T-helper 1 cell (primary cell): ENCODE data around the gene CPT1B.
A peak's percentile ranks its signal among the peaks of the same experiment; 100 is the strongest.
"Not testable (repeated sequence)": the region's sequence is repeated elsewhere in the genome, so short reads cannot be mapped to it uniquely, and the experiment has no call there.

Experiments
- DNase-seq, 5 donors: peaks; one replicate each; pipeline ENCODE4 v3.0.0-alpha.2; 2012 to 2020
- total RNA-seq, 4 donors: gene quantifications; one replicate each; lab custom pipeline; 2026; lab: John Stamatoyannopoulos, UW

CPT1B gene
- total RNA-seq = 1.2 to 3.6 (median 2.4) reads per million in 4 donors

GRCh38 chr22:50577987-50578775, at the start of gene CPT1B:
Gene CPT1B (minus strand): TSS chr22:50578427. CDS start chr22:50577915, 512 bp downstream.
- no peak for DNase-seq

DNA sequence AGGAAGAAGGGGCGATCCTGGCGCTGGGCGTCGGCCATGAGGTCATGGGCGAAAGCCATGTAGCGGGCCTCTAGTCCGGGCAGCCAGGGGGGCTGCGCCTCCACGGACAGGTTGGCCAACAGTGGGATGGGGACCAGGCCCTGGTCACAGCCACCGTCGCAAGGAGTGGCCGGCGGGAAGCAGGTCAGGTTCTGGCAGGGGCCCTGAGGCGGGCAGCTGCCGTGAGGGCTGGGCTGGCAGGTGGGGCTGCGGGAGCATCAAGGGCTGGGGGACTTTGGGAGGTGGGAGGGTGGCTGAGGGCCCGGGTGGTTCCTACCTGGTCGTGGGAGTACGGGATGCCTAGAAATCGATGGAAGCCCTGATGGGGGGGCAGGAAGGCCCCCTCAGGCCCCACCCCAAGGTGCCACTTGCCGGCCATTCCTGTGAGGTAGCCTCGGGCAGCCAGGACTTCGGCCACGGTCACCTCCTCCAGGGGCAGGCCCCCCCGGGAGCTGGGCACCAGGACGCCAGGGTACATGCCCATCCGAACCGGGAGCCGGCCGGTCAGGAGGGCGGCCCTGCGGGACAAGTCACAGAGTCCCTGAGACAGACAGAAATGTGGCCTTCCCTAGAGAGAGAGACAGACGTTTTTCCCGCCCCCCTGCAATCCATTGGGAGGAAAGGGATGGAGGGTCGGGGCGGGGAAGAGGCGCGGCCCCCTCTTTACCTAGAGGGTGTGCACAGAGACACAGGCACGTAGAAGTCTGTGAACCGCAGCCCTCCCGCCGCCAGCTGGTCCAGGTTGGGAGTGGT, 48.8 kb upstream of the CPT1B start:
- DNase-seq = no peak

DNA sequence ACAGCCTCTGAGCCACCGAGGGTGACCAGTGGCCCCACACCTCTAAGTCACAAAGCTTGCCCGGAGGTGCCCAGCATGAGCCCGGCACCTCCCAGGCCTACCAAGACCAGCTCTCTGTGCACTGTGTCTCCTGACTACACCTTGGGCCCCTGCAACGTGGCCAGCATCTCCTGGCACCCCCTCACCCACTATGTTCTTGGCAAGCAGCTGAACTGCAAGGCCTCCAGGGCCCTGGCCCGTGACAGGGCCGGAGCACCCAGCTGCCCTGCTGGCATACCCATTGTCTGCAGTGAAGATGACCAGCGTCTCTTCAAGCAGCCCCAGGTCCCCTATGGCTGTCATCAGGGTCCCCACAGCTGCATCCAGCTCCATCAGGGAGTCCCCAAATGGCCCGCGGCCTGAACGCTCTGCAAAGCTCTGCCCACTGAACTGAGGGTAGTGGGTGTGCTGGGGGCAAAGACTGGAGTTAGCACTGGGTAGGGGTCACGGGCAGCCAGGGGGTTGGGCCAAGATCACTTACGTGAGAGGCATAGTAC, 48.2 kb upstream of the CPT1B start:
- DNase-seq = no peak

DNA sequence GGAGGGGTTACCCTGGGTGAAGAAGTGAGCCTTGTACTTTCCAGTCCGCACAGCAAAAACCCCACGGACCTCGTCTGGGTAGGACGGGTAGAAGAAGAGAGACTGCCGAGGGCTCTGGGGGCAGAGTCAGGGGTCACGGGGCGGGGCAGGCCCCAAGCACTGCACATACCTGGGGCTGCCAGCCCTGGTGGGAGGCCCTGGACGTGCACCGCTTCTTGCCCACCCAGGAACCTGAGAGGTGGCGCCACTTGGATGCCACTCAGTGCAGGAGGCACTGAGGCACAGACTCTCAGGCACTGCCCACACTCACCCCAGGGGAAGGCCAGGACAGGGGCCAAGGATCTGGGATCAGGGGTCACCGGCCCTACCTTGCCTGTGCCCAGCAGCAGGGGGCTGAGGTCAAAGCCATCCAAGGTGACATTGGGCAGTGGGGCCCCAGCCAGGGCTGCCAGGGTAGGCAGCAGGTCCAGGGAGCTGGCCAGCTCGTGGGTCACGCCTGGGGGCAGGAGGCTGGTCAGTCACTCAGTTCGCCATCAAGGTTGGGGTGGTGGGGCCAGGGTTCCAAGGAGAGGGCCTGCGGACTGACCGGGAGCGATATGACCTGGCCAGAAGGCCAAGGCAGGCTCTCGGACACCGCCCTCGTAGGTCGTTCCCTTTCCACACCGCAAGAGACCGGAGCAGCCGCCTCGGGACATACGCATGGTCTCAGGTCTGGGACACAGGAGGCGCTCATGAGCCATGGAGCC, 47.5 kb upstream of the CPT1B start:
- no peak for DNase-seq

- no peak for DNase-seq
These were observed 46.9 kb upstream of the CPT1B start for GRCh38 chr22:50625131-50625567.

DNA sequence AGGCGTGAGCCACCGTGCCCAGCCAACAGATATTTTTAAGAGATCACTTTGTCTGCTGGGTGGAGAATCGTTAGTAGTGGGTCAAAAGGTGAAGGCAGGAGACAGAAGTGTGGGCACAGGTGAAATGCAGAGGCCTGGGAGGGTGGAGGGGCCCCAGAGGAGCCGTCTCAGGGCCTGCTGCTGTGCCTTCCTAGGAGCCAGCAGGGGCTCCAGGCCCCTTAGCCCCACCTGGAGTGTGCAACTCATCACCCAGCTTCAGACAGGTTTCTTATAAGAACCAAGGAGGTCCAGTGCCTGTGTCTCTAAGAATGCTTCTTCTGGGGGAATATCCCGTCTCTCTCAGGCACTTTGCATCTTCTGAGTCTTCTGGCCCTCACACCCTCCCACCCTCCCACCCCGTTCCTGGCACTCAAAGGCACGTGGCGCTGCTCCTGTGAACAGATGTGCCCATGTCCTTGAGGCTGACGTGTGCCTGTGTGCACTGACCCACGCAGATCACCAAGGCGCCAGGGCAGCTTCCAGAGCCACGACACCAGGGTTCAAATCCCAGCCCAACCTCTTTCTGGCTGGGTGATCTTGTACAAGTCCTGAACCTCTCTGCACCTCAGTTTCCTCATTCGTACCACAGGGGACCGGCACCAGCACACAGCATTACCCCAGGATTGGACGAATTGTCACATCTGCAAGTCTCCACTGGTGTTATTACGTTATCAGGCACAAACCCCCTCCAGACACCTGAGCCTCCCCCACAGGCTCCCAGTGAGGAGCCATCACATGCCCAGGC, 46.3 kb upstream of the CPT1B start:
- no peak for DNase-seq

DNA sequence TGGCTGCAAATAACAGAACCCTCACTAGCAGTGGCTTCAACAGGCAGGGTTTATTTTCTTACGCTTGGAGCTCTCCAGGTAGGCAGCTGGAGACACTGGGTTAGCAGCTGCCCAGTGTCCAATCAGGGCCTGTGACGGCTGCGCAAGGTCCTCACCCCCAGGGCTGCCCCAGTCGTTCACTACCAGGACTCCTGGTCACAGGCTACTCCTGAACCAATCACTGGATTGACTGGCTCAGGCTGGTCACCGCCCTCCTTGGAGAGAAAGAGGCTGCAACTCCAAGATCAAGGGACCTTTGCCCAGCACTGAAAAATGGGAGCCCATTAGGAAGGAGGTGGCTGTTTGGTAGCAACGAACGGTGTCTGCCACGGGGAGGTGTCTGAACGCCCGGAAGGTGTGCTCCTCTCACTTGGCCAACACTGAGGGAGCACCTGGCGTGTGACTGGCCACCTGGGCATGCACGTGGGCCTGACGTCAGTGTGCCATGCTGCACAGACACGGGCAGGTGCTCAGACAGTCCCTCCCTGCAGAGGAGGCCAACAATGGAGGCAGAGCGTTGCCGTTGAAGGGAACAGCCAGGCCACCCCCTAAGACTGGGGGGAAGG, 44.6 kb upstream of the CPT1B start:
- DNase-seq = no peak

- DNase-seq = peak in 1 of 5 donors; percentile 41
These were observed 43.9 kb upstream of the CPT1B start for GRCh38 chr22:50621948-50622722.

- peak in 3 of 5 donors; percentile 17 to 88 (median 27) for DNase-seq
These were observed 43.2 kb upstream of the CPT1B start for GRCh38 chr22:50621356-50621880.

GRCh38 chr22:50620593-50621355, 42.5 kb upstream of the CPT1B start:
- DNase-seq = peak; percentile 77 to 90 (median 86)

DNA sequence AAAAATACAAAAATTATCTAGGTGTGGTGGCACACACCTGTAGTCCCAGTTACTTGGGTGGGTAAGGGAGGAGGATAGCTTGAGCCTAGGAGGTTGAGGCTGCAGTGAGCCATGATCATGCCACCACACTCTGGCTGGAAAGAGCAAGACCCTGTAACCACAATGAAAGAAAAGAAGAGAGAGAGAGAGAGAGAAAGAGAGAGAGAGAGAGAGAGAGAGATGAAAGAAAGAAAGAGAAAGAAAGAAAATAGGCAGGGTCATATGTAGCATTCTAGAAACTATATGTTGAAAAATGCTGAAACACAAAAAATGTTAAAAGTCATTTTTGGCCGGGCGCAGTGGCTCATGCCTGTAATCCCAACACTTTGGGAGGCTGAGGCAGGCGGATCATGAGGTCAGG, 36.1 kb upstream of the CPT1B start:
- DNase-seq = not testable (repeated sequence)

DNA sequence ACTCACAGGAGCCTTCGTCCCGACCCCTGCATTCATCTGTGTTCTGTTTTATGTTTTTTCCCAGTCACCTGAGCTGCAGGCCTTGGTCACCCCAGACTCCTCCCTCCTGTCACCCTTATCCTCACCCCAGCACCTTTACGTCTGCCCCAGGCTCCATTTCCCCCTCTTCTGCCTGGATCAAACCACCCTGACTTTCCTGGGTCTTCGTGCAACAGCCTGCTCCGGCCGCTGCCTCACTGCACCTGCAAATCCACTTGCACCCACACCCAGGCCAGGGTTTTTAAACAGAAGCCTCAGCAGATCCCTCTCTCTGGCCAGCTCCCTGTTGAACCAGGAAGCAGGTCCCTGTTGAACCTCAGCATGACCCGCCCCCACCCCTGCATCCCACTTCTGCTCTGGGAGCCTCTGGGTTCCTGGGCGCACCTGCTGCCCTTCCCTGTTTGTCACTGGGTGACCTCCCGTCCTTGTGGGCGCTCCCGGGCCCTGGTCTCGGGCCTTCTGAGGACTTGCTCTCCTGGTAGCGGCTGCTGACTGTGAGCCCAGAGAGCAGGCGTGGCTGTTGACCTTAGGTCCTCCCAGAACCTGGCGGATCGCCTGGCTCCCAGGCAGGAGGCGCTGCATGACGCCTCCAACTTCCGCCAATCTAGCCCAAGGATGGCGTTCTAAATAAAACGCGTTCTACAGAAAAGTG, 35.2 kb upstream of the CPT1B start:
- DNase-seq = no peak

- DNase-seq = no peak
These were observed 34.4 kb upstream of the CPT1B start for GRCh38 chr22:50612528-50613221.

DNA sequence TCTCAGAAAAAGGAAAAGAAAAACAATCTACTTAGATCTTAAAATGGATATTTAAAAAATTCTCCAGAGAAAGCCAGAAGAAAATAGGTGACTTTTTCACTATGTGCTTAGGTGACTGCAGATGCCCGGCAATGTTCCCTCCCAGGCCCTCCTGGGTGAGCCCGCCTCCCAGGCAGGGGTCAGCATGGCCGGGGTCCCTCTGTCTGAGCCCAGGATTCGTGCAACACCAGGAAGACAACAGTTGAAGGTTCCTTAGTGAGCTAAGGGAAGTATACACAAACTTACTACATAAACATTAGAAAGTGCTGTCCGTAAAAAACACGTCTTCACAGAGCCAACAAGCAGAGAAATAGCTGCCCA, 33.9 kb upstream of the CPT1B start:
- no peak for DNase-seq

DNA sequence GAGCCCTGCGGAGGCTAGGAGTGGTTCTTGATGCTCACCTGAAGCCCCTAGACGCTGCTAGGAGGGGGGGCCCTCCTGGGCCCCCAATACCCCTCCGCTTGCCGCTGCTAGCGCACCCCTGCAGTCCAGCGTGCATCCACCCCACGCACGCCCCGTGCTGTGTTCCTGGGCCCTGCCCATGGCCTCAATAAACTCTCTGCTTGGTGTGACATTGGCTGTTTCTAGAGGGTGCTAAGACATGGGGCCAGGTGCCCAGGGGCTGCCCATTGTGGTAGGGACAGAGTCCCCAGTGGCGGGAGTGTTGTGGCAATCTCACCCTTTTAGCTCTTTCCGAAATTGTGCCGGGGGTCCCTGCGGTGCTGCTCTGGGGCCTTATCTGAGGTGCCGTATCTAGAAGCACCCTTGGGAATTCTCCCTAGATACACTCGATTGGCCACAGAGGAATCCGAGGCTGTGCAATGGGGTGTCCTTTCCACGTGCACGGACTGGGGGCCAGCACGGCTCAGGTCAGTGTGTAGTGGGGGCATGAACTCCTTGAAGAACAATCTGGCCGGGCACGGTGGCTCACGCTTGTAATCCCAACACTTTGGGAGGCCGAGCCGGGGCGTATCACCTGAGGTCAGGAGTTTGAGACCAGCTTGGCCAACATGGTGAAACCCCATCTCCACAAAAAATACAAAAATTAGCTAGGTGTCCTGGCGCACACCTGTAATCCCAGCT, 33.3 kb upstream of the CPT1B start:
- no peak for DNase-seq

GRCh38 chr22:50610581-50610980, 32.4 kb upstream of the CPT1B start:
- no peak for DNase-seq

DNA sequence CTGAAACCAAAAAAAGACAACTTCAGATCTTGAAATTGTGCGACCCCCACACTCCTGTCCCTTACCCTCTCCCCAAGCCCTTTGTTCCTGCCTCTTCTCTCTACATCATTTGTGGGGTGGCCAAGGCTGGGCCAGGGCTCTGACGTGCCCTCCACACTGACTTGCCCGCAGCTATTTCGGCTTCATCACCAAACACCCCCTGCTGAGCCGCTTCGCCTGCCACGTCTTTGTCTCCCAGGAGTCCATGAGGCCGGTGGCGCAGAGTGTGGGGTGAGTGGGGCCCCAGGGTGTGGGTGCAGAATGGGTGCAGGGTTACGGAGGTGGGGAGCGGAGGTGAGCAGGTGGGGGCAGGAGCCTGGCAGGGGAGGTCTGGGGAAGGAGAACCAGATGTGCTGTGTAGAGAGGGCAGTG, 31.8 kb upstream of the CPT1B start:
- no peak for DNase-seq

DNA sequence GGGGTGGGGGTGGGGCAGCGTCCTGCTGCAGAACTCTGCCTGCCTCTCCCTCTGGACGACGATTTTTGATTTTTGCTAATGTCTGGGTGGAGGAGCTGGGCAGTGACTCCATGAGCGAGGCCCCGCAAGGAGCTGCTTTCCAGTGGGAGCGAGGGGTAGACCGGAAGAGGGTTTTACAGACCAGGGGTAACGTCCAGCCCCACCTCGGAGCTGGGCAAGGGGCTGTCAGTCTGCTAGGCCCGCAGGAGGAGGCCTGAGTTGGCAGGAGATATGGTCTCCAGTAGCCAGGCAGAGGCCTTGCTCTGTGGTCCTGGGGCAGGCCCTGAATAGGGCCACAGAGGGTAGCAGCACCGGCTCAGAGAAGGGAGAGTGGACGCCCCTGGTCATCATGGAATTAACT, 31.4 kb upstream of the CPT1B start:
- no peak for DNase-seq
